GM21576 (cell line): ENCODE data around the gene WFDC13.
"Not testable (repeated sequence)": the region's sequence is repeated elsewhere in the genome, so short reads cannot be mapped to it uniquely, and the experiment has no call there.

Source experiments
- ATAC-seq: cut with Tn5 transposase; IDR thresholded peaks from one replicate; pipeline ENCODE4 v1.9.1; 2021; ENCODE audit warnings: mild to moderate bottlenecking, moderate library complexity; ENCODE audit not compliant: unreplicated experiment

Gene WFDC13

GRCh38 chr20:45701873-45702272 lies at the start of gene WFDC13:
Gene WFDC13, plus strand, starts transcription at chr20:45702038. Its CDS starts 86 bp downstream, at chr20:45702124.
- ATAC-seq = no peak

DNA sequence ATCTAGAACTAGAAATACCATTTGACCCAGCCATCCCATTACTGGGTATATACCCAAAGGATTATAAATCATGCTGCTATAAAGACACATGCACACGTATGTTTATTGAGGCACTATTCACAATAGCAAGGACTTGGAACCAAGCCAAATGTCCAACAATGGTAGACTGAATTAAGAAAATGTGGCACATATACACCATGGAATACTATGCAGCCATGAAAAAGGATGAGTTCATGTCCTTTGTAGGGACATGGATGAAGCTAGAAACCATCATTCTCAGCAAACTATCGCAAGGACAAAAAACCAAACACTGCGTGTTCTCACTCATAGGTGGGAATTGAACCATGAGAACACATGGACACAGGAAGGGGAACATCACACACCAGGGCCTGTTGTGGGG lies 44.8 kb upstream of the WFDC13 start:
- not testable (repeated sequence) for ATAC-seq

- ATAC-seq = no peak
These were observed 31.7 kb upstream of the WFDC13 start, which contains the start of gene WFDC11 for GRCh38 chr20:45670139-45670538. Gene WFDC11, minus strand, starts transcription at chr20:45670239. Its CDS starts 19,639 bp downstream, at chr20:45650600.

- no peak for ATAC-seq
These were observed 29.1 kb upstream of the WFDC13 start for GRCh38 chr20:45672765-45673164.

GRCh38 chr20:45679650-45680049 lies 22.2 kb upstream of the WFDC13 start:
- no peak for ATAC-seq

DNA sequence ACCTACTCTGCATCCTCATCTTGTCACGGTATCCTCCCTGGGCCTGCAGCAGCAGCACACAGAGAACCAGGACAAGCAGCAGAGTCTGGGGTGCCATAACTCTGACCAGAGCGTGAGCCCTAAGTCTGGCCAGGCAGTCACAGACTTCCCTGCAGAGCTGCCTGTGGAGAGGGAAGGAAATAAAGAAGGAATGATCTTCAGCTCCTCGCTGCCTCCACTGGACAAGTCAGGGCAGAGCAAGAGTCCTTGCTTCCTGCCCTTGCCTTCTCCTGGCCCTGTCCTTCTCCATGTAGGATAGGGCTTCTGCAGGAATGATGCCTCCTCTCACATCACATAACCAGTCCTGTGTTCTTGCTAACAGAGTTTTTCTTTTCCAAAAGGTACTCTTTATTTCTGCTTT lies 15.9 kb upstream of the WFDC13 start:
- ATAC-seq = no peak

- ATAC-seq = not testable (repeated sequence)
These were observed 8.5 kb upstream of the WFDC13 start for GRCh38 chr20:45693346-45693745.

- ATAC-seq = no peak
These were observed 6.3 kb upstream of the WFDC13 start for GRCh38 chr20:45695496-45695895.

DNA sequence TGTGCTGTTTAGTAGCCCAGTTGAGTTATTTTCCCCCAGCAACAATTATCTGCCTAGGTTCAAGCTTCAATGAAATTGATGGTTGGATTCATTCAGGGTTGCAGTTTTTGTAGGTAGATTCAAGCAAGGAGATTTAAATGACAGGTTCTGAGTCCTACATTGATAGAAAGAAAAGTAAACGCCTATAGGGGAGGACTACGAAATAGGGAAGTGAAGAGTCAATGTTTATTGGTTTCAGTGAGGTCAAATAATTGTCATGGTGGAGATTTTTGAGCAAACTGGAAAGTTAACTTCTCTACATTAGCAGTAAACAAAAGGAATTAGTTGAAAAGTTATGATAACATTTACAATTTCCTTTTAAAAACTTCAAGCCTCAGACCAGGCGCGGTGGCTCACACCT lies 734 bp upstream of the WFDC13 start:
- ATAC-seq = no peak

DNA sequence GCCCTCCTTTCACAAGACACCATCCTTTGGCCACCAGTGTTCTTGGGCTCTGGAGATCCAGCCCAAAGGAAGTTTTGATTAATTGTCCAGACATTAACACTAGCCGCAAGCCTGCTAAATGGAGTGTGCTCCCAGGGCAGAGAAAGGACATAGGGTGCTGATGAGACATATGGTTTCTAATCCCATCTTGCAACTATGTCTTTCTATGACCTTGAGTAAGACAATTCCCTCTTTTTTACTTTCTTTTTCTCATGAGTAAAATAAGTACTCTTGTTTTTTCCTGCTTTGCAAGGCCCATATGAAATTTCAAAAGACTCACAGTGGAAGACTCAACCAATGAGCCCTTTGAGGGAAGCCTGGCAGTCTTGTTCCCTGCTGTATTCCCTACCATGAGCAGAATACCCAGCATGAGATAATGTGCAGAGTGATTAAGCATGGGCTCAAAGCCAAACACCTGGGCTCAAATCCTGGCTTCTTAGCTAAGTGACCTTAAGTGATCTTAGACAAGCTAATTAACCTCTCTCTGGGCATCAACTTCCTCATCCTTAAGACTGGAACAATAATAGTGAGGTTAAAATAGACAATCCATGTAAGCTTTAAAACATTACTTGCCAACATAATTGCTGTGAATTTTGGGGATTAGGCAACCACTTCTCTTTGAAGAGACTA lies 3.3 kb downstream of the WFDC13 start, which contains the start of gene WFDC10B:
WFDC10B (minus strand) TSS at position 51 of the 669 bp plus-strand sequence. CDS start 19,027 bp downstream, outside the sequence.
- no peak for ATAC-seq

GRCh38 chr20:45716141-45716688 lies 14.4 kb downstream of the WFDC13 start:
- not testable (repeated sequence) for ATAC-seq

- ATAC-seq = no peak
These were observed 20.2 kb downstream of the WFDC13 start, which contains the start of gene SPINT4 for GRCh38 chr20:45722047-45722446. Gene SPINT4, plus strand, starts transcription at chr20:45722347. Its CDS starts 21 bp downstream, at chr20:45722368.

DNA sequence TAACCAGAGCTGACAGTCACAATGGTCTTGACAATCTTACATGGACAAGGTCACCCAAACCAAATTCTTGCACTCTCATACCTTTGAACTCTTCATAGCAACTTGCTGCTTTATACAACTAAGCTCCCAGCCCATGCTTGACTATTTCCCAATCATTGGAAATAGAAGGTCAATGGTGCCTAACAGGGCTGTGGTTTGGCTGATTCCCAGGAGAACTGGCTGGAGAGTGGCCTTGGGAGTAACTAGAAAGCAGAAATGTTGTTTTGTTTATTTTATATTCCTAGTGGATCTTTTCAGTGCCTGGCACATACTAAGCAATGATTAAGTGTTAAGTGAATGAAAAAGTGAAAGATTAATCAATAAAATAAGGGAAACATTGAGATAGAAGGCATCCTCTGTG lies 23.3 kb downstream of the WFDC13 start:
- ATAC-seq = no peak

GRCh38 chr20:45727044-45727443 lies 25.2 kb downstream of the WFDC13 start:
- ATAC-seq = no peak

- no peak for ATAC-seq
These were observed 30.4 kb downstream of the WFDC13 start for GRCh38 chr20:45732199-45732598.

- ATAC-seq = no peak
These were observed 33.7 kb downstream of the WFDC13 start for GRCh38 chr20:45735552-45735951.

GRCh38 chr20:45735988-45736387 lies 34.1 kb downstream of the WFDC13 start:
- no peak for ATAC-seq

- no peak for ATAC-seq
These were observed 40.8 kb downstream of the WFDC13 start for GRCh38 chr20:45742596-45742995.

DNA sequence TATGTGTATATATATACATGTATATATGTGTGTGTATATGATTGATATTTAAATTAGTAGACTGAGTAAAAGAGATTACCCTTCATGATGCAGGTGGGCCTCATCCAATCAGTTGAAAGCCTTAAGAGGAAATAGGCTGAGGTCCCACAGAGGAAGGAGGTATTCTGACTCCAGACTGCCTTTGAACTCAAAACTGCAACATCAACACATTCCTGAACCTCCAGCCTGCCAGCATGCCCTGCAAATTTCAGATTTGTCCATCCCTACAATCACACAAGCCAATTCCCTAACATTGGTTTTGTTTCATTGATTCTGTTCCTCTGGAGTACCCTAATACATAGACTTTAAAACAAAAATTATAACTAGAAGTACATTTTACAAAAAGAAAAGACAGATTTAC lies 43.2 kb downstream of the WFDC13 start:
- no peak for ATAC-seq

DNA sequence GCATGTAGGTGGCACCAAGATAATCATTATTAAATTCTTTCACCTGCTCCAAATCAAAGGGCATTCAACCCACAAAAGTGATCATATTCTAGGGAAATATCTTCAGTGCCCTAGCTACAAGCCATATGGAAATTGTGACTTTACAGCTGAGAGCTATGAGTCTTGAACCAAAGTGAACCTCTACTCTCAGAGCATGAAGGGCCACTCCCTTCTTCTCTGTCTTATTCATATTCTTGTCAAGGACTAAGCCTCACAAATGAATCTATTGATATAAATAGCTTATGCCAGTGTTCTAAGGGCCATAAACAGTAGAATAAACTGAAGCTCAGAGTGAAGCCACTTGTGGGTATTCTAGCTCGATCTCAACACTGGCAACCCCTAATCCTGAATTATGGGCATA lies 49.9 kb downstream of the WFDC13 start:
- no peak for ATAC-seq

DNA sequence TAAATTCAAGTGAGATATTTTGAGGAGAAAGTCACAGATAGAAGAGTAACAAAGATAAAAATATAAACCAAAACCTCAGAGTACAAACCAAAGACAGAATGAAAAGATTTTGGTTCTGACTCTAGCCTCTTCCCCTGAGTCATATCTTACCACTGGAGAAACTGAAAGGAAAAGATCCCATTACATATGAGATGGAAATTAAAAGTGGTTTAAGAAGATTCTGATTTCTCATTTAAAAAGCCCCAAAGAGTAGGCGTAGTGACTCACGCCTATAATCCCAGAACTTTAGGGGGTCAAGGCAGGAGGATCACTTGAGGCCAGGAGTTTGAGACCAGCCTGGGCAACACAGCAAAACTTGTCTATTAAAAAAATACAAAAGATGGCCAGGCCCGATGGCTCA lies 50.9 kb downstream of the WFDC13 start:
- no peak for ATAC-seq

- no peak for ATAC-seq
These were observed 56.3 kb downstream of the WFDC13 start for GRCh38 chr20:45758096-45758495.
